Measurements from ENCODE around the gene GATA2. TPM values are rescaled to one million over a fixed set of nuclear protein-coding genes. Genes with fewer than 3 reads are reported as not detected.
A peak's percentile ranks its signal among the peaks of the same experiment; 100 is the strongest.

Gene GATA2
- total RNA-seq, 1 donor from 2014 or later, result 23.9 TPM

DNA sequence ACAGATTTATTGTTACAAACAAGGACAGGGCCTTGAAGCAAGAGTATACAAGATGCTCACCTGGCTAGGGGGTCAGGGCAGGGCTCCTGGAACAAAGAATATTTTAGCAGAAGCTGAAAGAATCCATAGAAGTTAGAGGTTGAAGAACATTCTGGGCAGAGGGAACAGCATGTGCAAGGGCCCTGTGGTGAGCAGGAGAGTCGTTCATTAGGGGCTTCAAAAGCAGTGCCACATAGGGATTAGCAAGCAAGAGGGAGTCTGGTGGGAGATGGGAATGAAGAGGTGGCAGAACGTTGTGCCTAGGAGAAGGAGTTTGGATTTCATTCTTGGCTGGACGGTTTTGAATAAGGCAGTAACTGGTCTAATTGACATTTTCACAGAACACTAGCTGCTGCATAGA is 49.2 kb downstream of the GATA2 start:
- DNase-seq (ENCODE audit: extremely low spot score, unreplicated experiment), result no peak
- Mint-ChIP-seq H3K4me3 (no peak overlapping the region), H3K36me3 (no peaks in the 10 kb centered on the region), H3K9me3 (no peaks in the 10 kb centered on the region), H3K4me1 (ENCODE audit: unreplicated experiment) (peaks cover 5% of the 10 kb centered on the region), H3K27ac (no peak overlapping the region), H3K27me3 (peaks cover 30% of the 10 kb centered on the region)
- TF ChIP-seq CTCF (conservative IDR thresholded peaks at IDR 0.05), result no peak

DNA sequence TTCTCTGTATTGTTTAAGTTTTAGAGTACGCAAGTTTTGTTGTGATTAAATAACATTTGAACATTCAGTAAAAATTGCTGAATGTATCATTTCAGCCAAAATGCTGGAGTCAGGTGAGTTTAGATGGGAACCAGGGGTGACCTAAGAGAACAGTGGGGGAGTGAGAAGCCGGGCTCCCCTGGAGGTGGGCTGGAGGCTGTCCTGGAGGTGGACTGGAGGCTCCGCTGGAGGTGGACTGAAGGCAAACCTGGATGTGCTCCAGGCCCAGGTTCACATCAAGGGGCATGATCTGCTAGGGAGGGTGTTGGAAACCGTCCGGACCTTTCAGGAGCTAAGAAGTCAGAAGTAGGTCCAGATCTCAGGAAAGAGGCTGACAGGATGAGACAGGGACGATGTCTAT is 50.1 kb downstream of the GATA2 start:
- no peaks in the 10 kb centered on the region for H3K4me1 Mint-ChIP-seq (ENCODE audit: unreplicated experiment)
- no peak for DNase-seq (ENCODE audit: extremely low spot score, unreplicated experiment)
- H3K27me3 Mint-ChIP-seq, result peaks cover 25% of the 10 kb centered on the region
- H3K4me3 Mint-ChIP-seq, result no peak overlapping the region
- no peaks in the 10 kb centered on the region for H3K9me3 Mint-ChIP-seq
- no peak for TF ChIP-seq CTCF (conservative IDR thresholded peaks at IDR 0.05)
- H3K27ac Mint-ChIP-seq, result no peak overlapping the region
- no peaks in the 10 kb centered on the region for H3K36me3 Mint-ChIP-seq

GRCh38 chr3:128442070-128442469 is 50.9 kb downstream of the GATA2 start:
- no peaks in the 10 kb centered on the region for H3K4me1 Mint-ChIP-seq (ENCODE audit: unreplicated experiment)
- H3K36me3 Mint-ChIP-seq, result no peaks in the 10 kb centered on the region
- no peak overlapping the region for H3K27ac Mint-ChIP-seq
- H3K9me3 Mint-ChIP-seq, result no peaks in the 10 kb centered on the region
- peaks cover 22% of the 10 kb centered on the region for H3K27me3 Mint-ChIP-seq
- no peak for TF ChIP-seq CTCF (conservative IDR thresholded peaks at IDR 0.05)
- no peak for DNase-seq (ENCODE audit: extremely low spot score, unreplicated experiment)
- no peak overlapping the region for H3K4me3 Mint-ChIP-seq

DNA sequence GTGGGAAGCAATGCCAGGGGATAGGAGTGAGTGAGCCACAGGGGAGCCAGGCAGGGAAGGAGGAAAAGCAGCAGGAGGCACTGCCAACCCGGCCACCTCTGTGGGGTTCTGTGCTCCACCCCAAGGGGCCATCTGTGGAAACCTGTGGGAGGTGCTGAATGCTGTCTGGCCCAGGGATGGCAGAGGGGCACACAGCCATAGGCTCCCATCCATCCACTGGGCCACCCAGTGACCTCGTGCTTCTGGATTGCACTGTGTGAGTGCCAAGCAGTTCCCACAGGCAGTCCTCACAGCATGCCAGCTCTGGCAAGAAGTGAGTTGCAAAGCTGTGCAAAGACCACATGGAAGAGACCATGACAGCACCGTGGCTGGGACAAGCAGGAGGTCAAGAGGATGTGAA is 53.8 kb downstream of the GATA2 start:
- Mint-ChIP-seq H3K27ac (no peak overlapping the region), H3K27me3 (peaks cover 25% of the 10 kb centered on the region)

DNA sequence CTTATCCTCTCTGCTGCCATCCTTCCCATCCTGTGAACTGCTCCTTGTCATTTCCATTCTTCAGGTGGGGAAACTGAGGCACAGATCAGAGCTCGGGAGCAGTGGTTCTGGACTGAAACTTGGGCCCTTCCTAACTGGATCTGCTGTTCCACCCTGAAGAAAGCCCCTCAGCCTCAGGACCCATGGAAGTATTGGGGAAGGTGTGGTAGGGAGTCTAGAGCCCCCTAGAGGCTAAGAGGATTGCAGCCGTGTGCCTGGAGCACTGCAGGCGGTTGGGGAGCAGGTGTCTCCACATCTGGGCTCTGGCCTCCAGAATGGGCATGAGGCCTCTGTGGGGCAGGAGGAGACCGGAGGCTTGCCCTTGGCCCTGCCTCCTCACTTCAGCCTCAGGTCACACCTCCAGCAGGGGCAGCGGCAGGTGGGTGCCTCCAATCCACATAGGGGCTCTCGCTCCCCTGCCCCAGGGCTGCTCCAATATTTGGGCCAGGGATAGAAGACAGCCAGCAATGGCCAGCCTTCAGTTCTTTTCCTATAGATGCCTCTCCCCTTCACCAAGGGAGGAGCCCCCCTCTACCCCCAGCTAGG is 54.4 kb downstream of the GATA2 start:
- Mint-ChIP-seq H3K27ac (no peak overlapping the region), H3K4me3 (no peak overlapping the region), H3K9me3 (no peaks in the 10 kb centered on the region), H3K36me3 (no peaks in the 10 kb centered on the region), H3K4me1 (ENCODE audit: unreplicated experiment) (peaks cover 4% of the 10 kb centered on the region), H3K27me3 (peaks cover 27% of the 10 kb centered on the region)
- peak; percentile 64 for TF ChIP-seq CTCF (conservative IDR thresholded peaks at IDR 0.05)
- DNase-seq (ENCODE audit: extremely low spot score, unreplicated experiment), result no peak

More for the DNA sequence above, 53.8 kb downstream of the GATA2 start:
- Mint-ChIP-seq H3K9me3 (no peaks in the 10 kb centered on the region), H3K4me3 (no peak overlapping the region), H3K36me3 (no peaks in the 10 kb centered on the region), H3K4me1 (ENCODE audit: unreplicated experiment) (peaks cover 4% of the 10 kb centered on the region)
- DNase-seq (ENCODE audit: extremely low spot score, unreplicated experiment), result no peak
- no peak for TF ChIP-seq CTCF (conservative IDR thresholded peaks at IDR 0.05)

DNA sequence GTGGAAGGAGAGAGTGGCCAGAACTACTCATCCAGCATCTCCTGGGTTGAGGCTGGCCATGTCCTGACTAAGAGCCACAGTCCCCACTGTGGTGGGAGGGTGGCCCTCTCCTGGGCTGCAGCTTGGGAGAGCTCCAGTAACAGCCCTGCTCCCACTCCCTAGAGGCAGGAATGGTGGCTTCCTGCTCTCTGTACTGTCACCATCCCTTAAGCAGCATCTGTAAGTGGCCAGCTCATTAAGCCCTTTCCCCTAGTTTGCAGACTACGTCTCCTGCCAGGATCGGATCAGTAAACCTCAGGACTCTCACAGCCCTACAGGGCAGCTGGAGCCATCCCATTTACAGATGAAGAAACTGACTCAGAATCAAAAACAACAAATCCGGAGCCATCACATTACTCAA is 56.8 kb downstream of the GATA2 start:
- H3K36me3 Mint-ChIP-seq, result no peaks in the 10 kb centered on the region
- peaks cover 37% of the 10 kb centered on the region for H3K27me3 Mint-ChIP-seq
- H3K9me3 Mint-ChIP-seq, result no peaks in the 10 kb centered on the region
- H3K4me1 Mint-ChIP-seq (ENCODE audit: unreplicated experiment), result peaks cover 15% of the 10 kb centered on the region
- no peak for TF ChIP-seq CTCF (conservative IDR thresholded peaks at IDR 0.05)
- H3K27ac Mint-ChIP-seq, result peak overlapping the region; percentile 67
- peak overlapping the region; percentile 40 for H3K4me3 Mint-ChIP-seq
- DNase-seq (ENCODE audit: extremely low spot score, unreplicated experiment), result no peak

Data from type B pancreatic cell (in vitro differentiated cells).